ENCODE data around the gene GLRX2. TPM values are rescaled to one million over a fixed set of nuclear protein-coding genes. Genes with fewer than 3 reads are reported as not detected.

The GLRX2 gene
- total and polyA plus RNA-seq, 2 of the 8 experiments (the other 6 are each of a cell fraction or from before 2014, with no cell fraction given): 4.8 to 13.5 TPM

GRCh38 chr1:193109619-193110018 is 4.4 kb upstream of the GLRX2 start:
- ChIA-PET CTCF (ENCODE audit: partially characterized antibody) (interaction anchor here (1.1 kb wide), 1 partner anchor 11 kb away, joined by 3 read pairs; no protein-coding TSS in a partner anchor), POLR2A (ENCODE audit: partially characterized antibody) (no interaction called here)
- no peak overlapping the region for H3K4ac ChIP-seq (replicated peaks; ENCODE audit: insufficient read length, low read depth, low read length)
- H4K91ac ChIP-seq (replicated peaks; ENCODE audit: insufficient read length, low read length): no peak overlapping the region
- H3K56ac ChIP-seq (replicated peaks; ENCODE audit: insufficient read length, low read depth, low read length): no peak overlapping the region
- H3K4me1 ChIP-seq (replicated peaks in 1 of 4; ENCODE audit: control insufficient read depth in 3 of 4, insufficient read depth in 4 of 4, low read length in 3 of 4): peaks cover 0 to 12% (median 6%) of the 10 kb centered on the region in 4 experiments; a peak in 6 of 7 replicates
- no peak overlapping the region for H3K9ac ChIP-seq (replicated peaks in 1 of 4; ENCODE audit: extremely low read depth in 1 of 4, low read depth in 3 of 4, low read length in 3 of 4)
- H2BK15ac ChIP-seq (ENCODE audit: low read length): no peak overlapping the region
- H2BK120ac ChIP-seq (replicated peaks; ENCODE audit: low read depth, low read length): no peak overlapping the region
- H3K4me2 ChIP-seq (ENCODE audit: insufficient read depth in 1 of 2, low read depth in 2 of 2, low read length in 2 of 2): no peak overlapping the region
- peaks cover 4% of the 10 kb centered on the region for H3K23me2 ChIP-seq (ENCODE audit: low read depth, low read length)
- no peaks in the 10 kb centered on the region for H3K9me3 ChIP-seq (ENCODE audit: insufficient read depth in 2 of 2, low read depth in 1 of 2, low read length in 1 of 2)
- H3K14ac ChIP-seq (ENCODE audit: insufficient read length): no peak overlapping the region
- peaks cover 0 to 1% (median 0%) of the 10 kb centered on the region in 4 experiments; a peak in 1 of 7 replicates for H3K27me3 ChIP-seq (replicated peaks in 1 of 4; ENCODE audit: control insufficient read depth in 3 of 4, extremely low read depth in 1 of 4, insufficient read depth in 3 of 4, low read length in 3 of 4)
- H3K36me3 ChIP-seq (ENCODE audit: control insufficient read depth in 2 of 4, insufficient read depth in 4 of 4, low read length in 3 of 4): no peaks in the 10 kb centered on the region
- FAIRE-seq (no peak), DNase-seq (ENCODE audit: low read depth in 1 of 2, low spot score in 2 of 2) (no peak)
- H2BK5ac ChIP-seq (ENCODE audit: low read depth, low read length): no peak overlapping the region
- H2AK5ac ChIP-seq (ENCODE audit: low read depth, low read length): no peak overlapping the region
- no peak overlapping the region for H2AFZ ChIP-seq (ENCODE audit: low read length)
- WGBS, 2 experiments (ENCODE audit: extremely low coverage in 1 of 2, insufficient coverage in 1 of 2, insufficient read length in 1 of 2, insufficient replicate concordance in 2 of 2, low coverage in 1 of 2, low lambda C conversion rate in 2 of 2, missing lambda C conversion rate in 1 of 2): 89% methylated on average over 1 of the region's 1 CpG; no CpG with 5 or more reads in 1 of the 2 experiments
- H2BK12ac ChIP-seq (ENCODE audit: low read depth, low read length): no peak overlapping the region
- H2BK20ac ChIP-seq (ENCODE audit: low read length): no peak overlapping the region
- H4K20me1 ChIP-seq (replicated peaks in 1 of 2; ENCODE audit: control insufficient read depth in 1 of 2, insufficient read depth in 2 of 2, low read length in 2 of 2): no peaks in the 10 kb centered on the region
- no peak overlapping the region for H3K27ac ChIP-seq (ENCODE audit: low read depth, low read length)
- no peak overlapping the region for H3K23ac ChIP-seq (ENCODE audit: insufficient read length)
- H4K8ac ChIP-seq (ENCODE audit: extremely low read depth, insufficient read depth, low read length): no peak overlapping the region
- no peaks in the 10 kb centered on the region for H3K79me2 ChIP-seq (ENCODE audit: control insufficient read depth in 1 of 2, insufficient read depth in 2 of 2, low read length in 2 of 2)
- no peak overlapping the region for H3K18ac ChIP-seq (ENCODE audit: extremely low read depth, low read length)
- H3K79me1 ChIP-seq (ENCODE audit: low read depth, low read length): no peaks in the 10 kb centered on the region
- no peak overlapping the region for H3K4me3 ChIP-seq (ENCODE audit: extremely low read depth in 1 of 4, insufficient read depth in 2 of 4, low read depth in 3 of 4, low read length in 4 of 4)
- no peak overlapping the region for H4K5ac ChIP-seq (ENCODE audit: insufficient read length, low read depth, low read length)
- TF ChIP-seq CEBPB (IDR thresholded peaks at IDR 0.05; ENCODE audit: low read depth, low read length): no peak
- TF ChIP-seq CHD2 (IDR thresholded peaks at IDR 0.05; ENCODE audit: low read length): no peak
- TF ChIP-seq CTBP2 (IDR thresholded peaks at IDR 0.05; ENCODE audit: borderline replicate concordance, insufficient read depth, insufficient read length, low read length): no peak
- no peak for TF ChIP-seq YY1 (IDR thresholded peaks at IDR 0.05; ENCODE audit: low read depth, low read length)
- TF ChIP-seq EGR1 (IDR thresholded peaks at IDR 0.05; ENCODE audit: borderline replicate concordance, low read depth, low read length): no peak
- TF ChIP-seq POU5F1 (IDR thresholded peaks at IDR 0.05; ENCODE audit: low read depth, low read length): no peak
- TF ChIP-seq PHF8 (conservative IDR thresholded peaks at IDR 0.05; ENCODE audit: low read depth, low read length): no peak
- no peak for TF ChIP-seq POLR2A (IDR thresholded peaks at IDR 0.05; ENCODE audit: control extremely low read depth in 1 of 2, low read depth in 2 of 2, low read length in 2 of 2)
- no peak for TF ChIP-seq SIRT6 (IDR thresholded peaks at IDR 0.05; ENCODE audit: low read length)
- no peak for TF ChIP-seq BCL11A (IDR thresholded peaks at IDR 0.05; ENCODE audit: low read depth in 2 of 2, low read length in 2 of 2)
- TF ChIP-seq RXRA (IDR thresholded peaks at IDR 0.05; ENCODE audit: insufficient read depth, low read depth, low read length): no peak
- no peak for TF ChIP-seq SAP30 (IDR thresholded peaks at IDR 0.05; ENCODE audit: insufficient read depth, insufficient replicate concordance, low read length)
- no peak for TF ChIP-seq RNF2 (IDR thresholded peaks at IDR 0.05; ENCODE audit: borderline replicate concordance, low read depth, low read length, missing control alignments, poor library complexity, severe bottlenecking)
- no peak for TF ChIP-seq TBP (IDR thresholded peaks at IDR 0.05; ENCODE audit: low read depth, low read length)
- no peak for TF ChIP-seq CBX8 (IDR thresholded peaks at IDR 0.05; ENCODE audit: borderline replicate concordance, low read depth, low read length)
